HG03039 (cell line): ENCODE measurements around the gene NIPAL4.
"Not testable (repeated sequence)": the region's sequence is repeated elsewhere in the genome, so short reads cannot be mapped to it uniquely, and the experiment has no call there.

ENCODE experiments used
- ATAC-seq: cut with Tn5 transposase; IDR thresholded peaks from one replicate; pipeline ENCODE4 v1.9.1; 2021; ENCODE audit warnings: mild to moderate bottlenecking, moderate library complexity; ENCODE audit not compliant: unreplicated experiment

NIPAL4 gene

GRCh38 chr5:157459715-157460599 is at the start of gene NIPAL4:
Gene NIPAL4 (plus strand): TSS chr5:157460213. CDS start chr5:157460321, 108 bp downstream.
- no peak for ATAC-seq

- ATAC-seq, result no peak
Observed at GRCh38 chr5:157415838-157416237, 44.2 kb upstream of the NIPAL4 start.

- not testable (repeated sequence) for ATAC-seq
Observed at GRCh38 chr5:157419521-157419920, 40.5 kb upstream of the NIPAL4 start.

GRCh38 chr5:157429920-157430319 is 30.1 kb upstream of the NIPAL4 start:
- not testable (repeated sequence) for ATAC-seq

- no peak for ATAC-seq
Observed at GRCh38 chr5:157431544-157432200, 28.3 kb upstream of the NIPAL4 start.

- ATAC-seq, result no peak
Observed at GRCh38 chr5:157434096-157434495, 25.9 kb upstream of the NIPAL4 start.

GRCh38 chr5:157443041-157443549 is 16.9 kb upstream of the NIPAL4 start:
- no peak for ATAC-seq

- ATAC-seq, result no peak
Observed at GRCh38 chr5:157444224-157444623, 15.8 kb upstream of the NIPAL4 start.

GRCh38 chr5:157445745-157446411 is 14.1 kb upstream of the NIPAL4 start:
- ATAC-seq, result no peak

- ATAC-seq, result no peak
Observed at GRCh38 chr5:157446412-157446935, 13.5 kb upstream of the NIPAL4 start.

- no peak for ATAC-seq
Observed at GRCh38 chr5:157447201-157447637, 12.8 kb upstream of the NIPAL4 start.

- no peak for ATAC-seq
Observed at GRCh38 chr5:157449011-157449723, 10.8 kb upstream of the NIPAL4 start.

- ATAC-seq, result no peak
Observed at GRCh38 chr5:157450024-157450423, 10.0 kb upstream of the NIPAL4 start.

- no peak for ATAC-seq
Observed at GRCh38 chr5:157451806-157452205, 8.2 kb upstream of the NIPAL4 start.

GRCh38 chr5:157454273-157454672 is 5.7 kb upstream of the NIPAL4 start:
- no peak for ATAC-seq

GRCh38 chr5:157455057-157455456 is 5.0 kb upstream of the NIPAL4 start:
- ATAC-seq, result no peak

GRCh38 chr5:157456301-157456700 is 3.7 kb upstream of the NIPAL4 start:
- ATAC-seq, result no peak

GRCh38 chr5:157457391-157457790 is 2.6 kb upstream of the NIPAL4 start:
- no peak for ATAC-seq

- no peak for ATAC-seq
Observed at GRCh38 chr5:157458835-157459234, 1.2 kb upstream of the NIPAL4 start.
